T-cell (primary cell): Measurements from ENCODE around the gene ZNF710. TPM values are rescaled to one million over a fixed set of nuclear protein-coding genes. Genes with fewer than 3 reads are reported as not detected.
A peak's percentile ranks its signal among the peaks of the same experiment; 100 is the strongest.

Experiments used
- ATAC-seq, 4 experiments: fragments of 200-7000 bp in 3 of 4; fragments of 150-1000 bp in 1 of 4; cut with Tn5 transposase; replicated peaks in 1 of 4; 1 replicate in 3 of 4; 2 replicates in 1 of 4; pipeline ENCODE4 v1.10.0; 2021; ENCODE audit warnings: moderate library complexity in 3 of 4, mild to moderate bottlenecking in 2 of 4, moderate number of reproducible peaks in 1 of 4
- CTCF ChIA-PET, 2 donors: fragments of 300-600 bp; sonication (Branson Sonifier 250); formaldehyde crosslinking; loops; one replicate each; lab custom pipeline; 2022; ENCODE audit warnings: antibody characterized with exemption in 2 of 2; lab: Charles Lee
- POLR2A ChIA-PET, 2 donors: fragments of 300-600 bp; sonication (Branson Sonifier 250); formaldehyde crosslinking; loops; one replicate each; lab custom pipeline; 2022; ENCODE audit warnings: antibody characterized with exemption in 2 of 2; lab: Charles Lee
- DNase-seq, 35 experiments: peaks; one replicate each; pipeline versions ENCODE4 v3.0.0 to v3.0.0-alpha.2; 2013 to 2023
- H3K27ac ChIP-seq: one replicate; pipeline ENCODE4 v1.5.1; 2013; ENCODE audit warnings: low read length
- H3K27me3 ChIP-seq, 2 experiments: replicated peaks in 1 of 2; 1 replicate in 1 of 2; 2 replicates in 1 of 2; pipeline versions ENCODE4 v1.6.1 to v1.7.0; 2013; ENCODE audit warnings: low read length in 1 of 2, mixed read lengths in 1 of 2; ENCODE audit not compliant: control insufficient read depth in 2 of 2, insufficient read depth in 2 of 2; ENCODE audit errors: extremely low read depth in 1 of 2
- H3K36me3 ChIP-seq, 2 donors: 1 replicate in 1 of 2; 2 replicates in 1 of 2; pipeline versions ENCODE4 v1.6.1 to v1.7.0; 2013; ENCODE audit warnings: low read length in 1 of 2; ENCODE audit not compliant: control insufficient read depth in 2 of 2, insufficient read depth in 1 of 2; ENCODE audit errors: extremely low read depth in 1 of 2
- H3K4me1 ChIP-seq, 2 experiments: 1 replicate in 1 of 2; 2 replicates in 1 of 2; pipeline versions ENCODE4 v1.6.1 to v1.7.0; 2013; ENCODE audit warnings: low read length in 2 of 2, mixed read lengths in 1 of 2; ENCODE audit not compliant: insufficient read depth in 2 of 2, control insufficient read depth in 1 of 2; ENCODE audit errors: extremely low read depth in 1 of 2
- H3K4me3 ChIP-seq, 2 donors: 1 replicate in 1 of 2; 2 replicates in 1 of 2; pipeline versions ENCODE4 v1.5.1 to v1.7.0; 2013; ENCODE audit warnings: mild to moderate bottlenecking in 2 of 2, low read length in 1 of 2, moderate library complexity in 1 of 2; ENCODE audit not compliant: control insufficient read depth in 1 of 2; ENCODE audit errors: extremely low read depth in 1 of 2
- H3K9me3 ChIP-seq: 2 replicates; pipeline ENCODE4 v1.7.0; 2013
- H3K27ac Mint-ChIP-seq, 2 donors: one replicate each; pipeline ENCODE4 v1.8.0; 2020 to 2021; ENCODE audit warnings: mild to moderate bottlenecking in 2 of 2, mixed read lengths in 2 of 2
- H3K27me3 Mint-ChIP-seq, 2 donors: one replicate each; pipeline ENCODE4 v1.8.0; 2021 to 2022; ENCODE audit warnings: mixed read lengths in 2 of 2
- H3K36me3 Mint-ChIP-seq: one replicate; pipeline ENCODE4 v1.8.0; 2021; ENCODE audit warnings: mixed read lengths
- H3K4me1 Mint-ChIP-seq, 3 donors: one replicate each; pipeline ENCODE4 v1.8.0; 2020 to 2022; ENCODE audit warnings: mixed read lengths in 3 of 3, mild to moderate bottlenecking in 1 of 3
- H3K4me3 Mint-ChIP-seq, 3 donors: one replicate each; pipeline ENCODE4 v1.8.0; 2020 to 2022; ENCODE audit warnings: mild to moderate bottlenecking in 3 of 3, mixed read lengths in 3 of 3, moderate library complexity in 3 of 3
- H3K9me3 Mint-ChIP-seq, 3 donors: one replicate each; pipeline ENCODE4 v1.8.0; 2020 to 2022; ENCODE audit warnings: mixed read lengths in 3 of 3
- WGBS: methylation state at CpG from one replicate; pipeline ENCODE4 v1.1.5; 2013; ENCODE audit warnings: missing lambda C conversion rate; ENCODE audit not compliant: insufficient coverage; 5-methylcytosine and 5-hydroxymethylcytosine counted together
- total RNA-seq, 35 experiments: library from RNA in 6 of 35; stranded (reverse) in 6 of 35; fragments of 120-200 nt in 1 of 35; gene quantifications; one replicate each; pipeline versions ENCODE4 v1.2.1 to v1.2.4 and lab custom pipeline; 2013 to 2026

Gene ZNF710
- total RNA-seq, 5 donors from 2014 or later (not counting 1 experiment from before 2014, with no cell fraction given), result 11.8 to 21.2 (median 17.7) TPM

GRCh38 chr15:89964232-89964954 is 36.7 kb upstream of the ZNF710 start:
- Histone ChIP-seq H3K36me3 (no peaks in the 10 kb centered on the region), H3K4me3 (no peak overlapping the region), H3K27me3 (no peaks in the 10 kb centered on the region), H3K27ac (no peak overlapping the region), H3K4me1 (no peaks in the 10 kb centered on the region), H3K9me3 (no peaks in the 10 kb centered on the region)
- no peak overlapping the region for H3K4me3 Mint-ChIP-seq
- no peaks in the 10 kb centered on the region for H3K36me3 Mint-ChIP-seq
- ChIA-PET CTCF (interaction anchor here in 1 of 2 donors (0.7 kb wide), 1 partner anchor 107 kb away, joined by 3 read pairs; no protein-coding TSS in a partner anchor), POLR2A (interaction anchor here in 1 of 2 donors (0.6 kb wide), 1 partner anchor 90 kb away, joined by 3 read pairs; no protein-coding TSS in a partner anchor)
- H3K27ac Mint-ChIP-seq, result no peak overlapping the region
- no peaks in the 10 kb centered on the region for H3K9me3 Mint-ChIP-seq
- 55% methylated on average over 2 of the region's 3 CpGs for WGBS
- DNase-seq (no peak), ATAC-seq (no peak)
- peaks cover 0 to 6% (median 2%) of the 10 kb centered on the region in 3 donors for H3K4me1 Mint-ChIP-seq
- peaks cover 0 to 4% of the 10 kb centered on the region in 2 donors for H3K27me3 Mint-ChIP-seq

- no peak overlapping the region for H3K27ac Mint-ChIP-seq
- no peaks in the 10 kb centered on the region for H3K36me3 Mint-ChIP-seq
- ATAC-seq (no peak), DNase-seq (no peak)
- H3K27ac ChIP-seq, result no peak overlapping the region
- H3K27me3 ChIP-seq, result no peaks in the 10 kb centered on the region
- no peak overlapping the region for H3K4me3 Mint-ChIP-seq
- H3K4me3 ChIP-seq, result no peak overlapping the region
- ChIA-PET POLR2A (interaction anchor here in 1 of 2 donors (0.6 kb wide), 1 partner anchor 72 kb away, joined by 3 read pairs; no protein-coding TSS in a partner anchor), CTCF (interaction anchor here in 1 of 2 donors (0.6 kb wide), 1 partner anchor 58 kb away, joined by 8 read pairs; no protein-coding TSS in a partner anchor)
- H3K9me3 ChIP-seq, result no peaks in the 10 kb centered on the region
- no peaks in the 10 kb centered on the region for H3K36me3 ChIP-seq
- 93% methylated on average over 4 of the region's 4 CpGs for WGBS
- H3K27me3 Mint-ChIP-seq, result peaks cover 0 to 4% of the 10 kb centered on the region in 2 donors
- no peaks in the 10 kb centered on the region for H3K9me3 Mint-ChIP-seq
- H3K4me1 ChIP-seq, result no peaks in the 10 kb centered on the region
- peaks cover 0 to 6% (median 2%) of the 10 kb centered on the region in 3 donors for H3K4me1 Mint-ChIP-seq
These were observed 33.2 kb upstream of the ZNF710 start for GRCh38 chr15:89967881-89968280.

- ChIA-PET POLR2A (no interaction called here), CTCF (no interaction called here)
- no peaks in the 10 kb centered on the region for H3K36me3 ChIP-seq
- no peaks in the 10 kb centered on the region for H3K4me1 ChIP-seq
- H3K4me3 ChIP-seq, result no peak overlapping the region
- H3K9me3 ChIP-seq, result no peaks in the 10 kb centered on the region
- H3K27me3 ChIP-seq, result peaks cover 0 to 1% of the 10 kb centered on the region in 2 experiments
- WGBS, result 60% methylated on average over 4 of the region's 4 CpGs
- Mint-ChIP-seq H3K27me3 (peaks cover 0 to 5% of the 10 kb centered on the region in 2 donors), H3K4me3 (no peak overlapping the region), H3K27ac (no peak overlapping the region), H3K9me3 (no peaks in the 10 kb centered on the region), H3K36me3 (no peaks in the 10 kb centered on the region), H3K4me1 (no peaks in the 10 kb centered on the region)
- ATAC-seq (peak; percentile 69 to 91 (median 74)), DNase-seq (peak in 34 of 35 experiments; percentile 1 to 58 (median 32))
- no peak overlapping the region for H3K27ac ChIP-seq
These were observed 29.5 kb upstream of the ZNF710 start for GRCh38 chr15:89971592-89971997.

GRCh38 chr15:89972085-89972484 is 29.0 kb upstream of the ZNF710 start:
- no peak for ATAC-seq
- H3K36me3 Mint-ChIP-seq, result no peaks in the 10 kb centered on the region
- H3K27ac Mint-ChIP-seq, result no peak overlapping the region
- Histone ChIP-seq H3K4me1 (no peaks in the 10 kb centered on the region), H3K27me3 (peaks cover 0 to 3% of the 10 kb centered on the region in 2 experiments), H3K9me3 (no peaks in the 10 kb centered on the region), H3K36me3 (no peaks in the 10 kb centered on the region), H3K4me3 (no peak overlapping the region), H3K27ac (no peak overlapping the region)
- DNase-seq, result peak in 1 of 35 experiments; percentile 4
- ChIA-PET CTCF (no interaction called here), POLR2A (no interaction called here)
- no peak overlapping the region for H3K4me3 Mint-ChIP-seq
- WGBS, result 73% methylated on average over 3 of the region's 5 CpGs
- H3K4me1 Mint-ChIP-seq, result no peaks in the 10 kb centered on the region
- no peaks in the 10 kb centered on the region for H3K9me3 Mint-ChIP-seq
- H3K27me3 Mint-ChIP-seq, result peaks cover 0 to 3% of the 10 kb centered on the region in 2 donors

- peaks cover 0 to 3% of the 10 kb centered on the region in 2 donors for H3K27me3 Mint-ChIP-seq
- POLR2A ChIA-PET, result no interaction called here
These were observed 25.5 kb upstream of the ZNF710 start for GRCh38 chr15:89975482-89976245.

GRCh38 chr15:89976246-89976600 is 24.9 kb upstream of the ZNF710 start:
- peaks cover 0 to 3% of the 10 kb centered on the region in 2 donors for H3K27me3 Mint-ChIP-seq
- H3K27ac ChIP-seq, result no peak overlapping the region
- POLR2A ChIA-PET, result no interaction called here

More at GRCh38 chr15:89975482-89976245, 25.5 kb upstream of the ZNF710 start:
- ATAC-seq (no peak), DNase-seq (no peak)
- H3K9me3 Mint-ChIP-seq, result no peaks in the 10 kb centered on the region
- H3K27ac Mint-ChIP-seq, result no peak overlapping the region
- WGBS, result 73% methylated on average over 6 of the region's 8 CpGs
- H3K4me3 Mint-ChIP-seq, result no peak overlapping the region
- H3K27me3 ChIP-seq, result peaks cover 0 to 9% of the 10 kb centered on the region in 2 experiments
- no peak overlapping the region for H3K27ac ChIP-seq
- H3K9me3 ChIP-seq, result no peaks in the 10 kb centered on the region
- no peak overlapping the region for H3K4me3 ChIP-seq
- H3K36me3 Mint-ChIP-seq, result no peaks in the 10 kb centered on the region
- no peaks in the 10 kb centered on the region for H3K36me3 ChIP-seq
- no peaks in the 10 kb centered on the region for H3K4me1 ChIP-seq
- H3K4me1 Mint-ChIP-seq, result no peaks in the 10 kb centered on the region
- CTCF ChIA-PET, result interaction anchor here (0.6 to 1.2 kb wide), 3 partner anchors 101 to 237 kb away, joined by 3 to 8 read pairs (median 3); no protein-coding TSS in a partner anchor

More at GRCh38 chr15:89976246-89976600, 24.9 kb upstream of the ZNF710 start:
- peak overlapping the region in 1 of 2 donors; percentile 43 for H3K27ac Mint-ChIP-seq
- no peaks in the 10 kb centered on the region for H3K36me3 Mint-ChIP-seq
- Histone ChIP-seq H3K4me3 (no peak overlapping the region), H3K36me3 (no peaks in the 10 kb centered on the region), H3K4me1 (no peaks in the 10 kb centered on the region), H3K27me3 (peaks cover 0 to 9% of the 10 kb centered on the region in 2 experiments), H3K9me3 (no peaks in the 10 kb centered on the region)
- H3K4me3 Mint-ChIP-seq, result no peak overlapping the region
- ATAC-seq (no peak), DNase-seq (no peak)
- WGBS, result 73% methylated on average over 3 of the region's 5 CpGs
- CTCF ChIA-PET, result interaction anchor here in 1 of 2 donors (0.6 kb wide), 1 partner anchor 222 kb away, joined by 8 read pairs; no protein-coding TSS in a partner anchor
- no peaks in the 10 kb centered on the region for H3K9me3 Mint-ChIP-seq
- no peaks in the 10 kb centered on the region for H3K4me1 Mint-ChIP-seq
